ENCODE results near the gene ATP6V1F. TPM values are rescaled to one million over a fixed set of nuclear protein-coding genes. Genes with fewer than 3 reads are reported as not detected.

The ATP6V1F gene
- total and polyA plus RNA-seq, 12 donors, result 96.7 to 189 (median 125) TPM

DNA sequence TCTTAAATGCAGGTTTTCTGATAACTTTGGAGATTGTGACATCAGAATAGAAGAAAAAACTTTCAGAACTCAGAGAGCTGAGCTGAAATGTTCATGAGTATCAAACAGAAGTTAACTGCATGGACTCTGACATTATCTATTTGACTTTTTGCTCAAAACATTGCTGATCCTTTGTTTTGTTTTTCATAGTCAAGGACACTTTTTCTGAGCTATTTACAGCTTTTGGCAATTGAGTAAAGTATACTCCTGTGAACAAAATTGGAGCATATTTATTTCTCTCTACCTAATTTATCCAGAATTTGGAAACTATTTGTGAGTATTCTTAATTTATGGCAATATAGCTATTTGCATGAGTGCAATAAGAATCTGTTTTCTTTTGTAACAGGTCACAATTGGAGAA is 36.7 kb downstream of the ATP6V1F start:
- no peak overlapping the region for H3K4me3 ChIP-seq
- intact Hi-C loops (cut with DNase I), result loop anchor here in 1 of 10 donors (10.0 kb wide), 1 partner anchor 235 kb away; no protein-coding TSS in a partner anchor
- ATAC-seq (no peak), DNase-seq (no peak)
- no peak overlapping the region for H3K27ac ChIP-seq
- peaks cover 0 to 6% (median 0%) of the 10 kb centered on the region in 7 donors for H3K27me3 ChIP-seq
- no peaks in the 10 kb centered on the region for H3K36me3 ChIP-seq
- peaks cover 0 to 14% (median 0%) of the 10 kb centered on the region in 11 donors for H3K9me3 ChIP-seq
- TF ChIP-seq, protein P1, sequence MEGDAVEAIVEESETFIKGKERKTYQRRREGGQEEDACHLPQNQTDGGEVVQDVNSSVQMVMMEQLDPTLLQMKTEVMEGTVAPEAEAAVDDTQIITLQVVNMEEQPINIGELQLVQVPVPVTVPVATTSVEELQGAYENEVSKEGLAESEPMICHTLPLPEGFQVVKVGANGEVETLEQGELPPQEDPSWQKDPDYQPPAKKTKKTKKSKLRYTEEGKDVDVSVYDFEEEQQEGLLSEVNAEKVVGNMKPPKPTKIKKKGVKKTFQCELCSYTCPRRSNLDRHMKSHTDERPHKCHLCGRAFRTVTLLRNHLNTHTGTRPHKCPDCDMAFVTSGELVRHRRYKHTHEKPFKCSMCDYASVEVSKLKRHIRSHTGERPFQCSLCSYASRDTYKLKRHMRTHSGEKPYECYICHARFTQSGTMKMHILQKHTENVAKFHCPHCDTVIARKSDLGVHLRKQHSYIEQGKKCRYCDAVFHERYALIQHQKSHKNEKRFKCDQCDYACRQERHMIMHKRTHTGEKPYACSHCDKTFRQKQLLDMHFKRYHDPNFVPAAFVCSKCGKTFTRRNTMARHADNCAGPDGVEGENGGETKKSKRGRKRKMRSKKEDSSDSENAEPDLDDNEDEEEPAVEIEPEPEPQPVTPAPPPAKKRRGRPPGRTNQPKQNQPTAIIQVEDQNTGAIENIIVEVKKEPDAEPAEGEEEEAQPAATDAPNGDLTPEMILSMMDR (IDR thresholded peaks at IDR 0.05), result no peak
- no peaks in the 10 kb centered on the region for H3K4me1 ChIP-seq

DNA sequence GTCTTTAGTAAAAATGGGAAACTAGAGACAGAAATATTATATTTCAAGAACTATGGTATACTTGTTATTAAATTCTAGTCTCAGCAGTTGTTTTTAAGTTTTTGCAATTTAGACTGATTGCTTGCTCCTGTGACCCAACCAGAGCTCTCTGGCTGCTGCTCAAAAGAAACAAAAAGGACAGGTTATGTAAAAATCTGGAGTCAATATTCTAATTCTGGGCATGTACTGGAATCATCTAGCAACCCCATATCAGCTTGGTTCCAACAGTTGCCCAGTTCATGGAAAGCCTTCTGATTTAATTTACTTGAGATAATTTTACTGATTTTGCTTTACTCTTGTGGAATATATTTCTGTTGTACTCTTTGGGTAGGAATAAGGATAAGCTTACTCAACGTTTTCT is 37.6 kb downstream of the ATP6V1F start:
- DNase-seq (no peak), ATAC-seq (no peak)
- no peak overlapping the region for H3K27ac ChIP-seq
- TF ChIP-seq, protein P1 (IDR thresholded peaks at IDR 0.05), result no peak
- H3K9me3 ChIP-seq, result peaks cover 0 to 14% (median 0%) of the 10 kb centered on the region in 11 donors
- intact Hi-C loops (cut with DNase I), result loop anchor here in 5 of 10 donors (5.0 to 10.0 kb wide), 3 partner anchors 192 to 315 kb away; no protein-coding TSS in a partner anchor
- peaks cover 0 to 12% (median 0%) of the 10 kb centered on the region in 7 donors for H3K27me3 ChIP-seq
- no peaks in the 10 kb centered on the region for H3K36me3 ChIP-seq
- WGBS, 2 donors, result 58 to 64% methylated on average over 1 of the region's 1 CpG
- no peaks in the 10 kb centered on the region for H3K4me1 ChIP-seq
- no peak overlapping the region for H3K4me3 ChIP-seq

DNA sequence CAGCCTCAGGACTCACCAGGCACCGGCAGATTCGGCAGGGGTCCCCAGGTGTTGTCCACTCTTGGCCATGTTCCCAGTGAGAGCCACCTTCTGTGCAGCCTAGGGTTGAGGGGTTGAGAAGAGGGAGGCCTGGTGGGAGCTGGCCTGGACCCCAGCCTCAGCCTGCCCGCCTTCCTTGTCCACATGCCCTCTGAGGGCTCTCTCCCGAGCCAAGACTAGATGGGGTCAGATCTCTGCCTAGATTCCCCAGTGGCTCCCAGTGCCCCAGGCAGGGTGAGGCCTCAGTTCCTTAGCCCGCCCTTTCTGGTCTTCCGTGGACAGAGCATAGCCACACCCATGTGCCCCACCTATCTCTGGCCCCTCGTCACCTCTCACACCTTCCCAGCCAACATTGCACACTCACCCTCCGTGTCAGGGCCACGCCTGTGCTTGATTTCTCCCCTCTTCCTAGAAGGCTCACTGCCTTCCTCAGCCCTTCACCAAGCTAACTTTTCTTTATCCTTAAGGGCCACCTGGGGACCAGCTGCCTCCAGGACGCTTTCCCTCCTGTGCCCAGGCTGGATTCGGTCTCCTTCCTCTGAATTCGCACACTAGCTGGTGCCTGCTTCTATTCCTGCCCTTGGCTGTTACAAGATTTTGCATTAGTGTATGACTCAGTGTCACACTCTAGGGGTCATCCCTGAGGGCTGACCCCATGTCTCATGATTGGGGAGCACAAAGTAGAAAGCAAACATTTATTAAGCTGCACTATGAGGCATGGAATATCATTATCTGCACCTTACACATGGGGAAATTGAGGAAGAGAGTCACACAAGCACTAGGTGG is 40.3 kb downstream of the ATP6V1F start:
- H3K27me3 ChIP-seq, result peaks cover 0 to 34% (median 16%) of the 10 kb centered on the region in 7 donors
- 76 to 82% methylated on average over 12 of the region's 12 CpGs for WGBS, 2 donors
- no peaks in the 10 kb centered on the region for H3K36me3 ChIP-seq
- TF ChIP-seq, protein P1 (IDR thresholded peaks at IDR 0.05), result no peak
- DNase-seq (no peak), ATAC-seq (peak in 3 of 8 donors; percentile 17 to 38 (median 21))
- intact Hi-C loops (cut with DNase I), result loop anchor here in 6 of 10 donors (2.0 to 10.0 kb wide), 4 partner anchors 186 to 312 kb away; no protein-coding TSS in a partner anchor
- no peak overlapping the region for H3K4me3 ChIP-seq
- H3K4me1 ChIP-seq, result no peaks in the 10 kb centered on the region
- H3K27ac ChIP-seq, result no peak overlapping the region
- H3K9me3 ChIP-seq, result peaks cover 0 to 14% (median 0%) of the 10 kb centered on the region in 11 donors

DNA sequence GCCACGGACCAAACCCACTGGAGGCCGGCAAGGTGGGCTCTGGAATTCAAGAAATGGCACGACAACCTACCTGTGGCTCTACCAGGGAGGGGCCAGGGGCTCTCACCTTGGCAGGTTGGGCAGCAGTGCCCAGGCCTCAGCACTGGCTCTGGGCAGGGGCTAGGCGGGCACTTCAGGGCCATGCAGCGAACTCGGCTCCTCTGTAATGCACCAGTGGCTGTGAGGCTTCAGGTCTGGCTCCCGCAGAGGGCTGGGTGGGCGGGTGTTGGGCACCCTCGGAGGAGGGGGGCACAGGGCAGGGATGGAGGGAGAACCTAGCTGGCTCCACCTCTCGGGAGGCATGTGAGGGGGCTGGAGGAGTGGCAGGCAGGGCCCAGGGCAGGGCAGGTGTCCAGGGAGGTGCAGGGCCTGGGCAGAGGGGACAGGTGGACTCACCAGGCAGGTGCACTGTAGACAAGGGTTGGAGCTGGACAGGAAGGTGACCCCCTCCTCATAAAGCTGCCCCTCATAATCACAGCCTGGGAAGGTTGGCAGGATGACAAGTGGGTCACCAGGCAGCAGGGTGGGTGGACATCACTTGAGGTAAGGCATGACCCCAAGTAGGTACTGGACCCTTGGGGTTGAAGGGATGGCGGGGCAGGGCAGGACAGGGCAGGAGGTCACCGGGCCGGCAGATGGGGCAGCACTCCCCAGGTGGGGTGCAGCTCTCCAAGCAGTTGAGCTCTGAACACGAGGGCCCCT is 41.1 kb downstream of the ATP6V1F start:
- no peak overlapping the region for H3K27ac ChIP-seq
- no peak overlapping the region for H3K4me3 ChIP-seq
- no peaks in the 10 kb centered on the region for H3K36me3 ChIP-seq
- peaks cover 0 to 13% (median 0%) of the 10 kb centered on the region in 11 donors for H3K9me3 ChIP-seq
- TF ChIP-seq, protein P1 (IDR thresholded peaks at IDR 0.05), result no peak
- DNase-seq (no peak), ATAC-seq (peak in 4 of 8 donors; percentile 32 to 40 (median 34))
- no peaks in the 10 kb centered on the region for H3K4me1 ChIP-seq
- 84 to 85% methylated on average over 14 of the region's 14 CpGs for WGBS, 2 donors
- intact Hi-C loops (cut with DNase I), result loop anchor here in 9 of 10 donors (1.0 to 10.0 kb wide), 6 partner anchors 185 to 311 kb away; no protein-coding TSS in a partner anchor
- peaks cover 0 to 42% (median 23%) of the 10 kb centered on the region in 7 donors for H3K27me3 ChIP-seq

Data from heart right ventricle (tissue), 16 donors.